ENCODE measurements around the gene TAS2R50.
"Not testable (repeated sequence)": the region's sequence is repeated elsewhere in the genome, so short reads cannot be mapped to it uniquely, and the experiment has no call there.

Gene TAS2R50, protein sequence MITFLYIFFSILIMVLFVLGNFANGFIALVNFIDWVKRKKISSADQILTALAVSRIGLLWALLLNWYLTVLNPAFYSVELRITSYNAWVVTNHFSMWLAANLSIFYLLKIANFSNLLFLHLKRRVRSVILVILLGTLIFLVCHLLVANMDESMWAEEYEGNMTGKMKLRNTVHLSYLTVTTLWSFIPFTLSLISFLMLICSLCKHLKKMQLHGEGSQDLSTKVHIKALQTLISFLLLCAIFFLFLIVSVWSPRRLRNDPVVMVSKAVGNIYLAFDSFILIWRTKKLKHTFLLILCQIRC

DNA sequence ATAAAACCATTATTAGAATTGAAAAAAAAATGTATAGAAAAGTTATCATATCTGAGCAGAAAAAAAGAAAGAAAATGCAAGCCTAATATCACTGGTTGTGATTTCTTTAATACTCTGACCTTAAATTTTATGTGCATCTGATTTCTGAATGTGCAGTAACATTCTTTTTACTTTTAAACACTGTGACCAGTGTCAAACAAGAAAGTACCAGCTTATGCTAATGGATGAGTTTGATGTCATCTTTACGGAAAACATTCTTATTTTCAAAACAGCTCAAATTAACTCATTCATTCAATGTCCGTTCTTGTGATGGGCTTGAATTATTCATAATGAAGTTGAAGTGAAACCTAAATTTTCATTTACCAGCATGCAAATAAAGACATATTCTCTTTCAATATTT is at the start of gene TAS2R50:
TSS of gene TAS2R50 (minus strand) at position 101 of the 400 bp plus-strand sequence. CDS start at position 49, 52 bp downstream.
- Histone ChIP-seq H3K9ac (ENCODE audit: low read depth, low read length) (no peak within 1 kb of the TSS), H3K27me3 (ENCODE audit: control insufficient read depth, insufficient read depth, low read length) (no peaks in the 10 kb centered on the region), H3K4me1 (ENCODE audit: control insufficient read depth, insufficient read depth, low read length) (no peaks in the 10 kb centered on the region), H3K4me3 (ENCODE audit: low read depth, low read length) (no peak within 1 kb of the TSS), H3K27ac (ENCODE audit: low read depth, low read length) (no peak within 1 kb of the TSS), H3K36me3 (ENCODE audit: control insufficient read depth, insufficient read depth, low read length) (no peaks in the 10 kb centered on the region), H3K9me3 (ENCODE audit: control insufficient read depth, insufficient read depth, low read length) (no peaks in the 10 kb centered on the region)

DNA sequence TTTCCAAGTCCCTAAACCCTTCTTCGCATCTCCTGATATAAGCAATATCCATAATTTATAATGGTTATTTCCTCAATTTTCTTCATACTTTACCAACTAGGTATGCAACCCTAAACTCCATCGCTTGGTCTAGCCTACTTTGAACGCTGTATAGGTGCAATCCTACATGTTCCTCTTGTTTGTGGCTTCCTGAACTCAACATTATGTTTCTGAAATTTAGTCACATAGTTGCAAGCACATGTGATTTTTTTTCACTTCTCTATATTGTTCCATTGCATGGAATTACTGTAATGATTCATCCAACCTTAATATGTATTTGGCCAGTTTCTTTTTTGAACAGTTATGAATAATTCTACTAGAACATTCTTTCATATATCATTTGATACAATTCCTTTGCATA is 47.2 kb upstream of the TAS2R50 start:
- H3K9me3 ChIP-seq (ENCODE audit: control insufficient read depth, insufficient read depth, low read length); H3K4me1 ChIP-seq (ENCODE audit: control insufficient read depth, insufficient read depth, low read length); H3K27me3 ChIP-seq (ENCODE audit: control insufficient read depth, insufficient read depth, low read length); H3K36me3 ChIP-seq (ENCODE audit: control insufficient read depth, insufficient read depth, low read length); H3K27ac ChIP-seq (ENCODE audit: low read depth, low read length); H3K9ac ChIP-seq (ENCODE audit: low read depth, low read length); H3K4me3 ChIP-seq (ENCODE audit: low read depth, low read length): not testable (repeated sequence)

GRCh38 chr12:11031307-11031706 is 44.6 kb upstream of the TAS2R50 start, which contains the start of gene TAS2R31:
TAS2R31 (minus strand) TSS chr12:11031407; CDS start chr12:11031335, 72 bp downstream.
- Histone ChIP-seq H3K9ac (ENCODE audit: low read depth, low read length) (no peak within 1 kb of the TSS), H3K36me3 (ENCODE audit: control insufficient read depth, insufficient read depth, low read length) (peaks cover 3% of the 10 kb centered on the region; the same call in 1 of the 2 replicates), H3K27ac (ENCODE audit: low read depth, low read length) (no peak within 1 kb of the TSS), H3K4me1 (ENCODE audit: control insufficient read depth, insufficient read depth, low read length) (no peaks in the 10 kb centered on the region), H3K27me3 (ENCODE audit: control insufficient read depth, insufficient read depth, low read length) (no peaks in the 10 kb centered on the region), H3K4me3 (ENCODE audit: low read depth, low read length) (no peak within 1 kb of the TSS), H3K9me3 (ENCODE audit: control insufficient read depth, insufficient read depth, low read length) (no peaks in the 10 kb centered on the region)

- Histone ChIP-seq H3K27me3 (ENCODE audit: control insufficient read depth, insufficient read depth, low read length) (no peaks in the 10 kb centered on the region), H3K9me3 (ENCODE audit: control insufficient read depth, insufficient read depth, low read length) (no peaks in the 10 kb centered on the region), H3K9ac (ENCODE audit: low read depth, low read length) (no peak overlapping the region), H3K4me1 (ENCODE audit: control insufficient read depth, insufficient read depth, low read length) (no peaks in the 10 kb centered on the region), H3K36me3 (ENCODE audit: control insufficient read depth, insufficient read depth, low read length) (peaks cover 3% of the 10 kb centered on the region; the same call in 1 of the 2 replicates), H3K27ac (ENCODE audit: low read depth, low read length) (no peak overlapping the region), H3K4me3 (ENCODE audit: low read depth, low read length) (no peak overlapping the region)
Observed at GRCh38 chr12:11026118-11026517, 39.4 kb upstream of the TAS2R50 start.

DNA sequence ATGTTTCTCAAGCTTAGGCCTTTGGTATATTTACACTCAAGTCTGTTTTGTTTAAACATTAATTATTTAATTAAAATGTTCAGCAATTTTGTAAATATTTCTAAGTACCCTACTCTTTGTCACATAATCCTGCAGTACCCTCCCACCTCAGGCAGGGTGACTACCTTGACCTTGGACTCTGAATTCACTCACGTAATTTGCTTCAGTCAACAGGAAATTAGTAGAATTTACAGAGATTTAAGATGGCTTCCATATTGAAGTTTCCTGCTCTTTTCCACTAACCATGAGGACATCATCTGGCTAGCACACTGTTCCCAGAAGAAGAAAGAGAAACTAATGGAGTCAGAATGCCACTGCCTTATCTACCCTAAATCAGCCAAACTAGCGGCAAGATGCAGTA is 36.7 kb upstream of the TAS2R50 start:
- Histone ChIP-seq H3K4me3 (ENCODE audit: low read depth, low read length) (no peak overlapping the region), H3K9ac (ENCODE audit: low read depth, low read length) (no peak overlapping the region), H3K36me3 (ENCODE audit: control insufficient read depth, insufficient read depth, low read length) (peaks cover 3% of the 10 kb centered on the region; the same call in 1 of the 2 replicates), H3K9me3 (ENCODE audit: control insufficient read depth, insufficient read depth, low read length) (no peaks in the 10 kb centered on the region), H3K4me1 (ENCODE audit: control insufficient read depth, insufficient read depth, low read length) (no peaks in the 10 kb centered on the region), H3K27ac (ENCODE audit: low read depth, low read length) (no peak overlapping the region), H3K27me3 (ENCODE audit: control insufficient read depth, insufficient read depth, low read length) (no peaks in the 10 kb centered on the region)

GRCh38 chr12:11022520-11022919 is 35.8 kb upstream of the TAS2R50 start, which contains the start of gene TAS2R19:
TAS2R19 (minus strand) TSS chr12:11022620; CDS start chr12:11022571, 49 bp downstream.
- Histone ChIP-seq H3K27ac (ENCODE audit: low read depth, low read length) (no peak within 1 kb of the TSS), H3K36me3 (ENCODE audit: control insufficient read depth, insufficient read depth, low read length) (no peaks in the 10 kb centered on the region), H3K4me3 (ENCODE audit: low read depth, low read length) (no peak within 1 kb of the TSS)

GRCh38 chr12:11016937-11017336 is 30.2 kb upstream of the TAS2R50 start:
- Histone ChIP-seq H3K27me3 (ENCODE audit: control insufficient read depth, insufficient read depth, low read length) (no peaks in the 10 kb centered on the region), H3K4me1 (ENCODE audit: control insufficient read depth, insufficient read depth, low read length) (no peaks in the 10 kb centered on the region), H3K9ac (ENCODE audit: low read depth, low read length) (no peak overlapping the region), H3K36me3 (ENCODE audit: control insufficient read depth, insufficient read depth, low read length) (no peaks in the 10 kb centered on the region), H3K9me3 (ENCODE audit: control insufficient read depth, insufficient read depth, low read length) (no peaks in the 10 kb centered on the region), H3K4me3 (ENCODE audit: low read depth, low read length) (no peak overlapping the region), H3K27ac (ENCODE audit: low read depth, low read length) (no peak overlapping the region)

More at GRCh38 chr12:11022520-11022919, 35.8 kb upstream of the TAS2R50 start, which contains the start of gene TAS2R19:
- Histone ChIP-seq H3K9ac (ENCODE audit: low read depth, low read length) (no peak within 1 kb of the TSS), H3K27me3 (ENCODE audit: control insufficient read depth, insufficient read depth, low read length) (no peaks in the 10 kb centered on the region), H3K9me3 (ENCODE audit: control insufficient read depth, insufficient read depth, low read length) (no peaks in the 10 kb centered on the region), H3K4me1 (ENCODE audit: control insufficient read depth, insufficient read depth, low read length) (no peaks in the 10 kb centered on the region)

GRCh38 chr12:11015775-11016430 is 29.2 kb upstream of the TAS2R50 start:
- Histone ChIP-seq H3K27me3 (ENCODE audit: control insufficient read depth, insufficient read depth, low read length) (no peaks in the 10 kb centered on the region), H3K9me3 (ENCODE audit: control insufficient read depth, insufficient read depth, low read length) (no peaks in the 10 kb centered on the region), H3K9ac (ENCODE audit: low read depth, low read length) (no peak overlapping the region), H3K4me1 (ENCODE audit: control insufficient read depth, insufficient read depth, low read length) (no peaks in the 10 kb centered on the region), H3K4me3 (ENCODE audit: low read depth, low read length) (no peak overlapping the region), H3K27ac (ENCODE audit: low read depth, low read length) (no peak overlapping the region), H3K36me3 (ENCODE audit: control insufficient read depth, insufficient read depth, low read length) (no peaks in the 10 kb centered on the region)

GRCh38 chr12:11014234-11014633 is 27.5 kb upstream of the TAS2R50 start:
- Histone ChIP-seq H3K36me3 (ENCODE audit: control insufficient read depth, insufficient read depth, low read length) (no peaks in the 10 kb centered on the region), H3K27ac (ENCODE audit: low read depth, low read length) (no peak overlapping the region), H3K4me3 (ENCODE audit: low read depth, low read length) (no peak overlapping the region), H3K9ac (ENCODE audit: low read depth, low read length) (no peak overlapping the region), H3K9me3 (ENCODE audit: control insufficient read depth, insufficient read depth, low read length) (no peaks in the 10 kb centered on the region), H3K4me1 (ENCODE audit: control insufficient read depth, insufficient read depth, low read length) (no peaks in the 10 kb centered on the region), H3K27me3 (ENCODE audit: control insufficient read depth, insufficient read depth, low read length) (no peaks in the 10 kb centered on the region)

DNA sequence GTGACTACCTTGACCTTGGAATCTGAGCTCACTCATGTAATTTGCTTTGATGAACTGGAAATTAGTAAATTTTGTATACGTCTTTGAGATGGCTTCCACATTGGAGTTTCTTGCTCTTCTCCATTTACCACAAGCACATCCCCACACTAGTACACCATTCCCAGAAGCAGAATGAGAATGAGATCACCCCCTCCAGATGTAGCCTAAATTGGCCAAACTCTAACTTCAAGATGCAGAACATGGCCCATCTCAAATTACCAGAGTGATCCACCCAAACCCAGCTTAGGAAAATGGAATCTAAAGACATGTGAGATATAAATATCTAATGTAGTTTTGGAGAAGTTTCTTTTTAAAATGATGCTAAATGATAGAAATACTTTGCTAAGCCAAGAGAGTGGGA is 20.9 kb upstream of the TAS2R50 start:
- no peak overlapping the region for H3K27ac ChIP-seq (ENCODE audit: low read depth, low read length)
- no peaks in the 10 kb centered on the region for H3K9me3 ChIP-seq (ENCODE audit: control insufficient read depth, insufficient read depth, low read length)
- H3K4me1 ChIP-seq (ENCODE audit: control insufficient read depth, insufficient read depth, low read length): no peaks in the 10 kb centered on the region
- no peak overlapping the region for H3K4me3 ChIP-seq (ENCODE audit: low read depth, low read length)
- H3K36me3 ChIP-seq (ENCODE audit: control insufficient read depth, insufficient read depth, low read length): no peaks in the 10 kb centered on the region
- no peak overlapping the region for H3K9ac ChIP-seq (ENCODE audit: low read depth, low read length)
- no peaks in the 10 kb centered on the region for H3K27me3 ChIP-seq (ENCODE audit: control insufficient read depth, insufficient read depth, low read length)

DNA sequence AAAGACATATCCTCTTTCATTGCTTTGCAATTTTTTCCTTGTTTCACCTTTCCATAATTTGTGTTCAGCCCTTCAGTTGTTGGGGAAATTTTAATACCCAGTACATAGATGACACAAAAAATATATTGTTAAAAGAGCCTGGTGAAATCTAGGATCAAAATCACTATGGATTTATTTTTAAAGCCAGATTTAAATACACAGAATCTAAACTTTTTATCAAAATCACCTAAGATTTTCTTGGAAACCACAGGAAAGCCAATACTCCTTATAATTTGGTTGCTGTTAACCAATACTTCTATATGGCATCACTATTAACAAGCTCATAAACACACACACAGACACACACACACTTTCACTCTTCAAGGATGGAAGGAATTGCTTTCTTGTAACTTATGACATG is 11.5 kb upstream of the TAS2R50 start, which contains the start of gene TAS2R20:
TSS of gene TAS2R20 (minus strand) at position 101 of the 400 bp plus-strand sequence. CDS start 429 bp downstream, outside the sequence.
- Histone ChIP-seq H3K4me3 (ENCODE audit: low read depth, low read length) (no peak within 1 kb of the TSS), H3K4me1 (ENCODE audit: control insufficient read depth, insufficient read depth, low read length) (no peaks in the 10 kb centered on the region), H3K27me3 (ENCODE audit: control insufficient read depth, insufficient read depth, low read length) (no peaks in the 10 kb centered on the region), H3K27ac (ENCODE audit: low read depth, low read length) (no peak within 1 kb of the TSS), H3K9ac (ENCODE audit: low read depth, low read length) (no peak within 1 kb of the TSS), H3K9me3 (ENCODE audit: control insufficient read depth, insufficient read depth, low read length) (no peaks in the 10 kb centered on the region), H3K36me3 (ENCODE audit: control insufficient read depth, insufficient read depth, low read length) (no peaks in the 10 kb centered on the region)

Data from HUES48 (cell line).